ENCODE data around the gene ZNF396. TPM values are rescaled to one million over a fixed set of nuclear protein-coding genes. Genes with fewer than 3 reads are reported as not detected.

ZNF396 gene
- total RNA-seq, 1 donor = 2.4 TPM

GRCh38 chr18:35345950-35346349, 31.2 kb downstream of the ZNF396 start:
- no peak for DNase-seq (ENCODE audit: low read depth)
- TF ChIP-seq CTCF (IDR thresholded peaks at IDR 0.05; ENCODE audit: insufficient read depth, low read length) = no peak
- no peak overlapping the region for H3K4me3 ChIP-seq (ENCODE audit: low read depth, low read length)

GRCh38 chr18:35345460-35345921, 31.6 kb downstream of the ZNF396 start:
- no peak for TF ChIP-seq CTCF (IDR thresholded peaks at IDR 0.05; ENCODE audit: insufficient read depth, low read length)
- DNase-seq (ENCODE audit: low read depth) = peak; percentile 57
- H3K4me3 ChIP-seq (ENCODE audit: low read depth, low read length) = no peak overlapping the region

GRCh38 chr18:35344736-35345459, 32.2 kb downstream of the ZNF396 start:
- TF ChIP-seq CTCF (IDR thresholded peaks at IDR 0.05; ENCODE audit: insufficient read depth, low read length) = no peak
- peak overlapping the region; percentile 95 for H3K4me3 ChIP-seq (ENCODE audit: low read depth, low read length)
- no peak for DNase-seq (ENCODE audit: low read depth)

- peak; percentile 86 for DNase-seq (ENCODE audit: low read depth)
- H3K4me3 ChIP-seq (ENCODE audit: low read depth, low read length) = peak within 1 kb of the TSS; percentile 95
- TF ChIP-seq CTCF (IDR thresholded peaks at IDR 0.05; ENCODE audit: insufficient read depth, low read length) = no peak
These were observed 33.0 kb downstream of the ZNF396 start, which contains the start of gene ZNF24 for GRCh38 chr18:35343936-35344735. TSS of gene ZNF24 (minus strand) at chr18:35344420. CDS start at chr18:35340650, 3,770 bp downstream.

- TF ChIP-seq CTCF (IDR thresholded peaks at IDR 0.05; ENCODE audit: insufficient read depth, low read length) = no peak
- H3K4me3 ChIP-seq (ENCODE audit: low read depth, low read length) = peak overlapping the region; percentile 95
- no peak for DNase-seq (ENCODE audit: low read depth)
These were observed 33.6 kb downstream of the ZNF396 start for GRCh38 chr18:35343488-35343935.

GRCh38 chr18:35337286-35337685, 39.9 kb downstream of the ZNF396 start:
- no peak for DNase-seq (ENCODE audit: low read depth)
- H3K4me3 ChIP-seq (ENCODE audit: low read depth, low read length) = no peak overlapping the region
- TF ChIP-seq CTCF (IDR thresholded peaks at IDR 0.05; ENCODE audit: insufficient read depth, low read length) = no peak
